Measurements from ENCODE around the gene ATP1A4.
A peak's percentile ranks its signal among the peaks of the same experiment; 100 is the strongest.

ATP1A4 gene

DNA sequence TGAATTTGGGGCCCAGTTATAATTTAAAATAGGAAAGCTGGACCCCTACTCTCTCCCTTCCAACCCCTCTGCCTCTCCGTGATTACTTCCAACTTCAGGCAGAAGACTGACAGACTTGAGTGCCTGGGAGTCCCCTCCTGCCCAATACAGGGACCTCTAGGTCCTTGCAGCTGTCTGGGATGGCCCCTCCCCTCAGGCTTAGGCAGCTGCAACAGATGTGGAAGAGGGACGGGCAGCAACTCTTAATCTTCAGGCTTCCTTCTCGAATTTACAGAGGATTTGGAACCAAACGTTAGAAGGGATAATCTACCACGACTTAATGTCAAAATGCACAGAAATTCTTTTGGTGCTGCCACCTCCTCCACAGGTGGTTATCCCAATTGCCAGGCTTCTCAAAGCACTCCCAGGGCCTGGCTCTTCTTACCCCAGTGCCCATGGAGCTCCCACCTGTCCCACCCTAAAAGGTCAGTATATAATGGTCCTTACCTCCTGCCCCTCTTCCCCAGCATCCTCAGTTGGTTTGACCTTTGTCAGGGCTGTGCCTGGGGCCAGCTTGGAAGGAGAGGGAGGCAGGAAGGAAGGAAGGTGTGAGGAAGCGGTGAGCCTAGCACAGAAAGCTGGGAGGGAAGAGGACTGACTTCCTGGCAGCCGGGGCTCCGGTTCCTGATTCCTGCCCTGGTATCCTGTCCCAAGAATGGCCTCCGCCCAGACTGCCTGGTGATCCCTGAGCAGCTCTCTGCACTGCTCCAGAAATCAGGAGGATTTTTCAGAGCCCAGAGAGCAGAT, 56.6 kb downstream of the ATP1A4 start:
- no peak for DNase-seq

DNA sequence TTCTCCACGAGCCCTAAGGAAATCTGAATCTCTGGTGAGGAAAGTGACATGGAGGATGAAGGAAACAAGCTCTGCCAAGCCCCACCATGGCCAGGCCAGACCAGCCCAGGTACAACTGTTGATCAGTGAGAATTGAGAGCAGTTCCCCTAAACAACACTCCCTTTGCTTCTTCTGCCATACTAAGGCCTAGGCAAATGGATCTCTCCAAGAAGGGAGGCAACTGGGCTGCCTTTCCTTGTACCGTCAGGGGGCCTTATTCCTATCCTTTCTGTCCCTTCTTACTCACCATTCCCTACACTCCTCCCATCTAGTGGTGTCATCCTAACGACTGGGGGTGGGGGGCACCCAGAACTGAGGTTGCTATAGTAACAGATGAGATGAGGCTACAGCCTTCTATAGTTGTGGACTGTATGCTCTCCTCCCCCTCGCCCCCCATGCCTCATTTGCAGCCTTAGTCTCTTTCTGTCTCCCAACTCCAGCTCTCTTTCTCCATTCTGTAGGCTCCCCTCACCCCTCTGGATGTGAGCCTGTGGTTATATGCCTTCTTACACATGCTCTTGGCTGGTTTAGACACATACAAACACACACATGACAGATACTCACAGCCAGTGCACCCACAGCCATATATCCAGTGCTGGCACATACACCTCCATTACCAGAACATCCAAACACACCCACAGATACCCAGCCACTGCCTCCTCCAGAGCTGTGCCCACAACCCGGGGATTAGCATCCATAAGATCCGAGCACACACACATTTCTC, 57.3 kb downstream of the ATP1A4 start:
- DNase-seq: no peak

DNA sequence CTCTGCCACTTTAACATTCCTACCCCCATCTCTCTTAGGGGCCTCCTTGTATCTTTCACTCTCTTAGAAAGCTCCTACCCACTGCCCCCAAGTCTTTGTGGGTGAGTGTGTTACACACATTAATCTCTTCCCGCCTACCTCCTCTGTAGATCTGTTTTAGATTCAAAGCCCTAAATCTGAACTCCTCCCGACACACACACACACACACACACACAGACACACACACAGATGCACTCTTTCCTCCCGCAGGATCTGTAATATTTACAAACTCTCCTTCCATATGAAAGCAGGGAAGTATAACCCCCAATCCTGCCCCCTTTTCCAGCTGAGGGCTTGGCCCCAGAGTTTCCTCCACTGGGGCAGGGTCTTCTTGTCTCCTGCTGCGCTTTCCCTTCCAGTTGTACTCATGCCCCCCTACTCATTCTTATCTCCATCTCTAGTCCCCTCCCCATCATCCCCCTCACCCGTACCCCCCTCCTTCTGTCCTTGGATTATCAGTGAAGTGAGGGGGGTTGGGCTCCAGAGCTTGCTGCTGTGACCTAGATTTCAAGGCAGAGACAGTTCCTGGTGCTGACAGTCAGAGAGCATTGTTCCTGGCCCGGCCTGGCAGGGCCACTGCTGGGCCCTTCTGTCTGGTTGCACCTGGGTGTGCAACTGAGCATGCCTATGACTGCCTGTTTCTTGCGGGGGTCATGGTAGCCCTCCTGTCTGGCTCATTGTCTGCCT, 58.1 kb downstream of the ATP1A4 start:
- no peak for DNase-seq

DNA sequence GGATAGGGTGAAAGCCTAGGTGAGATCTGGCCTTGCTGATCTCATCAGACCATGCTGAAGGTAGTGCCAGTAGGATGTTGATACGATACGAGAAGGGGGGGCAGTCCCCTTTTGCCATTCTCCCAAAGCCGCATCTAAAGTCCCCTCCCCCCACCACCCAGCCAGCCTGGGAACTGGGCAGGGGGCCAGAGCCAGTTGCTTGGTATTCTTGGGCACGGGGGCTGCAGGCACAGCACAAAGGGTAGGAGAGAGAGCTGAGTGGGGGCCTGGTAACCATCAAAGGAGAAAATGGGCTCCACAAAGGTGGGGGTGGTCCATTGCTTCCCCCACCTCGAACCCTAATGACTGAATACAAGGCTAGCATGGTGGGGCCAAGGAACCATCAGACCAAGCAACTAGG, 59.2 kb downstream of the ATP1A4 start:
- DNase-seq: no peak

DNA sequence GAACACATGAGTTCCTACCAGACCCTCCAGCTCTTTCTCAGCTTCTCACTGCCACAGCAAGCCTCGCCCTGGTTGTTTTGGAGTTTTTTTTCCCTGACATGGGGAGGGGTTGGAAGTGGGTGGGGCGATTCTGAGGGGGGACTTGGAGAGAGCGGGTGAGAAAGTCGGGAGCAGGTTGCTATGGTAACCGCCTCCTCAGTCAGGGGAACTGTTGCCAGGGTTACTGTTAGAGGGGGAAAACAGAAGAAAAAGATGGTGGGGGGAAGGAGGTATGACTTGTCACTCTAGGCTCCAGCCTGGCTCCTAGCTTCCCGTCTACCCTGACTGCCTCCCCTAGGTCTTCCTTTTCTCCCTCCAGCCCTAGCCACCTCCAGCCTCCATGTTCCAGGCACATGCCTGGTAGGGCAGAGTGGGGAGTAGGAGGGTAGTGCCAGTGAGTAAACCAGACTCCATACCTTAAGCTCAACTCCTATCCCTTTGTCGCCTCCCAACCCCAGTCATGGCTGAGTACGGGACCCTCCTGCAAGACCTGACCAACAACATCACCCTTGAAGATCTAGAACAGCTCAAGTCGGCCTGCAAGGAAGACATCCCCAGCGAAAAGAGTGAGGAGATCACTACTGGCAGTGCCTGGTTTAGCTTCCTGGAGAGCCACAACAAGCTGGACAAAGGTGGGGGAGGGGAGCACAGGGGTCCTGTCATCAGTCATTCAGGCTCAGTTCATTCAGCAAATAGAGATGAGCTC, 59.8 kb downstream of the ATP1A4 start:
- DNase-seq: no peak

DNA sequence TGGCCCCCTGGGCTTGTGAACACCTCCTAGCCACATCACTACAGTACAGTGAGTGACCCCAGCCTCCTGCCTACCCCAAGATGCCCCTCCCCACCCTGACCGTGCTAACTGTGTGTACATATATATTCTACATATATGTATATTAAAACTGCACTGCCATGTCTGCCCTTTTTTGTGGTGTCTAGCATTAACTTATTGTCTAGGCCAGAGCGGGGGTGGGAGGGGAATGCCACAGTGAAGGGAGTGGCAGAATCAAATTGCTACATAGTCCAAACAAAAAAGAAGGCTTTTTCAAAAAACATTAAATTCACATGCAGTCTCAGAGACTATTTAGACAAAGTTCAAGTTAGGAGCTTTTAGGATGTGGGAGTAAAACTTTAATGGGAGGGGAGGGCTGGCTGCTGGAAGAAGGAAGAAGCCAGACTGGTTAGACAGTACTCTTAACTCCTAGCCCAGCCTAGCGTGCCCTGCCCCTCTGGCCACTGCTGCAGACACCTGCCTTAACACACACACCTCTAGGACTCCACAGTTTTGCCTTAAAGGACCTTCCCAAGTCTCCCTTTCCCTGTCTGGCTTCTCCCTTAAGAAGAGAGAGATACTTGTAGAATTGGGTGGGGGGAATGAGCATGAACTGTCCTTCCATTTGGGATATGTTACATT, 63.2 kb downstream of the ATP1A4 start:
- DNase-seq: no peak

DNA sequence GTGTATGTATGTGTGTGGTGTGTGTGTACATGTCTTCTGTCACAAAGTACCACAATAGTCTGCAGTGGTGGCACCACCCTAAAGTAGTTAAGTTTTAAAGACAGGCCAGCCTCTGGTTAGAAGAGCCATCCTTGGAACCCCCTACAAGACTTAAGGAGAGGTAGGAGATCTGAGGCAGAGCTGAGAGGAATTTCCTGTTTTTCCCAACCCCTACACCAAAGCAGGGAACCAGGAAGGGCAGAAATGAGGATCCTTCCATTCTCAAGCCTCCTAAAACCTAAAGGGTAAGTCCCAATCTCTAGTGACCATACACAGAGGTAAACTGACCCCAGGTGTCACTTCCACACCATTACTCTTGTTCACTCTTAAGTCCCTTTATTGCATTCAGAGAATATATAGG, 64.9 kb downstream of the ATP1A4 start:
- DNase-seq: no peak

DNA sequence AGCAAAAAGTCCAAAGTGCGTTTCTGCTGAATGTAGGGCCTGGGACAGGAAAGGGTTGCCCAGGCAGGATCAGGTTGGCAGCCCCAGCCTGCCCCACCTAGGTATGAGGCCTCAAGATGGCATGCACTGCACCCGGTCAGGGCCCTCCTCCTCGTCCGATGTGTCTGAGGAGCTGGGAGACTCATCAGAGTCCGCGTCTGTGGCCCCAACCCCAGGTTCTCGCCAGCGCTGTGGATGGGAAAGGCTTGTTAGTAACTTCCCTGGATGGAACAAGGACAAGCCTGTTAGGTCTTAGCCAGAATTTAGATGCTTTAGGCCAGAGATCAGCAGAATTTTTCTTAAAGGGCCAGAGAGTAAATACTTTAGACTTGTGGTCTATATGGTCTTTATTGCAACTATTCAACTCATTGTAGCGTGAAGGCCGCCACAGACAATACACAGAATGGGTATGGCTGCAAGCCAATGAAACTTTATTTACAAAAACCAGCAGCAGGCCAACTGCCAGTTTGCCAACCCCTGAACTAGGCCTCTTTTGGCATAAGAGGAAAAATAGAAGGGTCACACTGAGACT, 66.2 kb downstream of the ATP1A4 start:
- DNase-seq: no peak

DNA sequence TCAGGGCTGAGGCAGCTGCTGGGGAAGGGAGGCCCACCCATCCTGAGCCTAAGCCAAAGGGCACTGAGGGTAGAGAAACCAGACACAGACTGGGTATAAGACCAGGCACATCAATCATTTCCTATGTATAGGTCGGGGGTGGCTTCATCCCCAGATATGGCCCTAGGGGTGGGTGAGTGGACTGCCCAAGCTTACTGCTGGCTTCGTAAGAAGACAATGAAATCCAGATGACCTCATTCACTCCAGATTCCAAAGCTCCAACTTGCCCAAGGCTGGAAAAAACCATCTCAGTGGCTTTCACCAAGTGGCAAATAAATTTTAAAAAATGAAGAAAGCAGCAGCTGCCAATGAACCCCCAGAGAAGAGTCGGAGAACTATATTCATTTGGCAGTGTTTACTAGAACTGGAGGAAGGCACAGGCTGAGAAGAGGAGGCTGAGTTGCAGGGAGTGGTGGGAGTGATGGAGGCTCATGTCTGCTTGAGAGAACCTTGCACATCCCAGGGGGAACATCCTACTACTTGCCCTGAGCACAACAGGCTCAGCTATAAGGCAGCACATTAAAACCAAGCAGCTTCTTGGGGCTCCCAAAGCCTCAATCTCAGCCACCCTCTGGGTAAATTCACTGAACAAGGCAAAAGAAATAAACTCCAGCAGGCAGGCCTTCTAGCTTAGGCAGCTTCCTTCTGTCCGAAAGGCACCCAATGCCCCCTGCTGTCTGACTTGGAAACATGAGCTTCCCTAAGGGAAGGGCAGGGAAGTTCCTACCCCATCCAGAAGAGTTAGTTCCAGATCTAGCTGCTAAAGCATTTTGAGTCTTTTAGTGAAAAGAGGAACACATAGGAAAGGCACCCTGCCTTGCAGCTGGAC, 67.9 kb downstream of the ATP1A4 start:
- DNase-seq: peak in 1 of 2 experiments; percentile 5

DNA sequence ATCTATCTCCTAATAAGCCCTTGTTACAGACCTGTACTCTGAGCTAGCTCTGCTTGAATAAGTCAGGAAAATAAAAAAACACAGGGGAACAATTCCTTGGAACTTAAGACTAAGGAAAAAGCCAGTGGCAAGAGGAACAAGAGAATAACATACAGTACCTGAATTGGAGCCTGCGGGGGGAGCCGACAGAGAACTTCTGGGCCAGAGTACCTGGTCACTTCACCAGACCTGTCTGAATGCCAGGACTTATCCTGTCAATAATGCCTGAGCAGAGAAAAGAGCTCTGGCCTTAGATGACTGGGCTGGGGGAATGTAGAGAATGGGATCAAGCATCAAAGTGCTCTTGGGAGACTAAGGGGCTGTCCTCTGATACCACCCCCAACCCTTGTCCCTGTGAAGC, 68.9 kb downstream of the ATP1A4 start:
- no peak for DNase-seq

DNA sequence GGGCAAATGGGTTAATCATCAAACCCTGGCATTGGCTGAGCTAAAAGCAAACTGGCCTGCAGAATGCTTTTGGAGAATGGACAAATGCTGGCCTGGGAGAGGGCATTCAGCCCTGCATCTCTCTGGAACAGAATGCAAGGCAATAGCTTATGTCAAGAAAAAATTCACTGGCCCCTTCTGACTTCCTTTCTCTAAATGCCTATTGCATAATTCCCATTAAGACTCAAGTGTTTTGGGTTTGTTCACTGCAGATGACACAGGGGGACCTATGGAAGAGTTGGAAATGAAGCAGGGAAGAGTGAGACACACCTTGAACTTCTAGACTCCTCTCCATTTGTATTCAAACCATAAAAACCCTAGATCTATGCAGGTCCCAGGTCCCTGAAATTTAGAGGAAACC, 69.7 kb downstream of the ATP1A4 start:
- no peak for DNase-seq

DNA sequence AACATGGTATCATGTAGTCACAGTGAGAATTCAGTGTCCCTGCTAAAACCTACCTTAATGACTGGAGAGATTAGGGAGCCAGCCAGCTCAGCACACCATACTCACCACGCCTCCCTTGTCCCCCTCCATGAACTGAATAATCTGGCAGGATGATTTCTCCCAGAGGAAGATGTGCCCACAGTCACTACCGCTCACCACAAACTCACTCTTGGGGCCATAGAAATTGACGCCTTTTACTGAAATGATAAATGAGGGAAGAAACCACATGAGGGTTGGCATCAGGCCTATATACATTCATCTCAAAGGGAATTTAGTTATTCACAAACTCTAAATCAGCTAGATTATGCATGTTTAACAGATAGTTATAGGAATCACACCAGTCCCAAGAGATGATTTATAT, 71.1 kb downstream of the ATP1A4 start:
- no peak for DNase-seq

DNA sequence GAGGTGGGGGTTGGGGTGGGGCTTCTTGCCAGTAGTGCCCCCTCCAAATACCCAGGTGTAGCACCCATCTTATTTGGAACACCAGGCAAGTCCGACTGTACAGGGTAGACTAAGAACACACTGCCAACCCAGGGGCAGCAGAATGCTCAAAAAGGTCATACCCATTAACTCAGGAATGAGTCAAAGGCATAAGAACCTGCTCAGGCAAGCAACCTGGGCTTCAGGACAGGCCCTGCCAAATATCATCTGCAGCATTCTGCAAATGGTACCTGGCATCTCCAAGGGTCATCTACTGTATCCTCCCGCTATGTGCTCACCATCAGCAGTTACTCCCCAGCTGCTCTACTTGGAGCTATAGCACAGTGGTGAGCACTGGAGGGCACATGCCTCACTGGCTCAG, 73.2 kb downstream of the ATP1A4 start:
- no peak for DNase-seq

DNA sequence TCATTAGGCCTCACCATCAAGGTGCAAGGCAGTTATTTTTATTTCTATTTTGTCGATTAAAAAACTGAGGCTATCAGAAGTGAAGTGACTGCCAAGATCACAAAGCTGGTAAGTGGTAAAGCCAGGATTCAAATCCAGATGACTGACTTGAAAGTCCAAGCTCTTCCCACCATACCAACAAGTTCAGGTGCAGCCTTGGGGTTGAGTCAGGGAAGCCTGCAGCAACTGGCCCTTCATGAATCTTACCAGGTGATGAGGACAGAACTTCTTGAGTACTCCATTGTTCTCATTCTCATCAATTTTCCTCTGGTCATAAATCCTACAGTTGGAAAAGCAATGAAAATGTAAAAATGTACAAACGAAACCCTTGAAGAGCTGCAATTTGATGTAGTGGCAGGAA, 73.9 kb downstream of the ATP1A4 start:
- no peak for DNase-seq

DNA sequence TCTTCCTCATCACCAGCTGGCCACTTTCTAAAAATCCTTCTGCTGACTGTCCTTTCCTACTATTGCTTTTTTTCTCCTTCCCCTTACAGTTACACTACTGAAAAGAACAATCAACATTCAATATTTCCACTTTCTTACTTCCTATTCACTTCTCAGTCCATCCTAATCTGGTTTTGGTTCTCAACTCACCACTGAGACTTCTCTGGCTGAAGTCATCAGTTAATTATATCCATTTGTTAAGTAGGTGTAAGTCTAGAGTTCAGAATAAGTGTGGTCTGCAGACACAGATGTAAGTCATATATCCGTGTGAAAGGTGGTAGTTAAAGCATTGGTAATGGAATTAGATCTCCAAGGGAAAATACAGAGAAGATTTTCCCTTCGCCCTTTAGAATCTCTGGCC, 75.2 kb downstream of the ATP1A4 start:
- DNase-seq: no peak

DNA sequence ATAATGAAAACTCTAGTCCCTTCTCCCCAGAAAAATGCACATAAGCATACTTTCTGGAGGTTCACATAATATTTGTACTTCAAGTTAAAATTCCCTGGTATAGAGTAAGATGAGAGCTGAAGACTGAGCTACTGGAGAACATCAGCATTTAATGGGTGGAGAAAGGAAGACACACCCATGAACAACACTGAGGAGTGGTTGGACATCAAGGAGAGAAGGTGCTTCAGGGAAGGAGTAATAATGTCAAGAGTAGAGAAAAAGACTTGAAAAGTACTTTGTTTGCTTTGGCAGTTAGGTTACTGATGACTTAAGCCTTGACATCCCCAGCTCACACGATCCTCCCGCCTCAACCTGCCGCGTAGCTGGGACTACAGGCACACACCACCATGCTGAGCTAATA, 75.6 kb downstream of the ATP1A4 start:
- no peak for DNase-seq

DNA sequence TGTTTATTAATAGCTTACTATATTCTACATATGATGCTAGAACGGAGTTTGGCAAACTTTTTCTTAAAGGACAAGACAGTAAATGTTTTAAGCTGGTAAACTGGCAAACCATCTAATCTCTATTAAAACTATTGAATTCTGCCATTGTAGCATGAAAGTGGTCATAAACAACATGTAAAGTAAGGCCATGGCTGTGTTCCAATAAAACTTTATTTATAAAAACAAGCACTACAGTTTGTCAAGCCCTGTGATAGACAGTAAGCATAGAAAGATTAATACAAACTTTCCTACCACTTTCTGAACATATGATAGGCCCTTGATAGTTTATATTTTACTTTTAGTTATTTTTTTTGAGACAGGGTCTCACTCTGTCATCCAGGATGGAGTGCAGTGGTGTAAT, 76.2 kb downstream of the ATP1A4 start:
- DNase-seq: no peak

DNA sequence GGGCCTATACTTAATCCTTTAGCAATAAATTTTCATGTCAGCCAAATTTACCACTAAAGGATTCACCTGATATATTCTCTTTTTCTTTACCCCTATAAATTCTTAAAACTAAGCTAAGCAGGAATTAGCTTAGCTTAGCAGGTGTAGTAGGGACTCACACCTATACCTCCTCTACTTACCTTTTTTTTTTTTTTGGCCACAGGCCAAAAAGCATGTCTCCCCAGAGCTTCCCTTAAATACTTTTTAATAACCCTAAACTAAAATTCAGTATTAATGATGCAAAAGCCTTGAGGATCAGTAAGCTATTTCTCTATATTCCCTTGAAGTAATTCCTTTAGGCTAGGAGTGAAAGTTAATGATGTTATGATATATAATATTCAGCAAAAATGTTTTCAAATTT, 77.0 kb downstream of the ATP1A4 start:
- DNase-seq: no peak

DNA sequence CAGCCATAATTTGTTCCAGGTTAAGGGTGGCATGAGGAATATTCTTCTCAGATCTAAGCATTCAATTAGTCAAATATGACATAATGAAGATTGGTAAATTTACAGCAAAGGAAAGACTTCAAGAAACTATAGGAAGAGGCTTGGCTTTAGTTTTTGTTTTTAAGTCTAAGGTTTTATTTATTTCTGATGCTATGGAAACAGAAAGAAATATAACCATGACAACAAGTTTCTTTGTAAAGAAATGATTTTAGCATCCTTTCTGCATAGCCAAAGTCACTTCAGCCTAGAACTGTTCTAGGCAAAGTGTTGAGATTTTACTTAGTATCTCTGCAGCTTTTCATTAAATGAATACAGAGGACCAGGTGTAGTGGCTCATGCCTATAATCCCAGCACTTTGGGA, 81.5 kb downstream of the ATP1A4 start:
- DNase-seq: no peak
